PC-3 (cell line): Measurements from ENCODE around the gene NTM.

ENCODE experiments used
- EZH2 ChIP-seq: fragments of 300-600 bp; sonication (generic); IDR thresholded peaks from one replicate; pipeline ENCODE4 v1.6.1; 2017; ENCODE audit warnings: antibody characterized with exemption, mild to moderate bottlenecking, low read length; ENCODE audit not compliant: unreplicated experiment
- TF ChIP-seq, protein P1 (sequence below): fragments of 300-600 bp; sonication (generic); conservative IDR thresholded peaks from 2 replicates; pipeline ENCODE4 v1.5.1; 2017; ENCODE audit warnings: antibody characterized with exemption, low read depth, mild to moderate bottlenecking, low read length

DNA sequence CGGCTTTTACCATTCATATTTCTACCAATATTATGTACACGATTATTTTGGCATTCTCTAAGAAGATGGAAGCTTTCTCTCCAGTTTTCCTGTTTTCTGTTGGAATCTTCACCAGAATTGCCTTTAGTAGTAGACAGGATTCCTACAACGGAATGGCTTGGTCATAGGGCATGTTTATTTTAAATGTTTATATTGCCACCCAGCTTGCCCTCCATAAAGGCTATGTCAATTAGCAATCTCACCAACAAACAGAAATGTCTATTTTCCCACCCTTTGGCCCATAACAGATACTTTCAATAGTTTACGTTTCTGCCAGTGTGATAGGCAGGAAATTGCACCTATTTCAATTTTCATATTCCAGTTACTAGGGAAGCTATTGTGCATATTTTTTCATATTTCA is 893.5 kb downstream of the NTM start:
- TF ChIP-seq, protein P1, sequence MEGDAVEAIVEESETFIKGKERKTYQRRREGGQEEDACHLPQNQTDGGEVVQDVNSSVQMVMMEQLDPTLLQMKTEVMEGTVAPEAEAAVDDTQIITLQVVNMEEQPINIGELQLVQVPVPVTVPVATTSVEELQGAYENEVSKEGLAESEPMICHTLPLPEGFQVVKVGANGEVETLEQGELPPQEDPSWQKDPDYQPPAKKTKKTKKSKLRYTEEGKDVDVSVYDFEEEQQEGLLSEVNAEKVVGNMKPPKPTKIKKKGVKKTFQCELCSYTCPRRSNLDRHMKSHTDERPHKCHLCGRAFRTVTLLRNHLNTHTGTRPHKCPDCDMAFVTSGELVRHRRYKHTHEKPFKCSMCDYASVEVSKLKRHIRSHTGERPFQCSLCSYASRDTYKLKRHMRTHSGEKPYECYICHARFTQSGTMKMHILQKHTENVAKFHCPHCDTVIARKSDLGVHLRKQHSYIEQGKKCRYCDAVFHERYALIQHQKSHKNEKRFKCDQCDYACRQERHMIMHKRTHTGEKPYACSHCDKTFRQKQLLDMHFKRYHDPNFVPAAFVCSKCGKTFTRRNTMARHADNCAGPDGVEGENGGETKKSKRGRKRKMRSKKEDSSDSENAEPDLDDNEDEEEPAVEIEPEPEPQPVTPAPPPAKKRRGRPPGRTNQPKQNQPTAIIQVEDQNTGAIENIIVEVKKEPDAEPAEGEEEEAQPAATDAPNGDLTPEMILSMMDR = no peak
- TF ChIP-seq EZH2 = no peak
